ENCODE measurements around the gene KLHL2.

Gene KLHL2

GRCh38 chr4:165312506-165312905, 105.1 kb downstream of the KLHL2 start:
- H3K27ac ChIP-seq (ENCODE audit: low read depth, low read length): no peak overlapping the region
- no peak overlapping the region for H3K9ac ChIP-seq (ENCODE audit: low read length)
- H3K27me3 ChIP-seq (ENCODE audit: control insufficient read depth, insufficient read depth, low read length): no peaks in the 10 kb centered on the region
- H3K4me3 ChIP-seq (ENCODE audit: low read depth, low read length): no peak overlapping the region
- no peaks in the 10 kb centered on the region for H3K4me1 ChIP-seq (ENCODE audit: control insufficient read depth, insufficient read depth, low read length)
- H3K9me3 ChIP-seq (ENCODE audit: control insufficient read depth, insufficient read depth, low read depth, low read length): no peaks in the 10 kb centered on the region
- H3K36me3 ChIP-seq (ENCODE audit: control insufficient read depth, insufficient read depth, low read length): peaks cover 3% of the 10 kb centered on the region; the same call in 1 of the 2 replicates

GRCh38 chr4:165319030-165319429, 111.7 kb downstream of the KLHL2 start:
- no peaks in the 10 kb centered on the region for H3K27me3 ChIP-seq (ENCODE audit: control insufficient read depth, insufficient read depth, low read length)
- no peaks in the 10 kb centered on the region for H3K9me3 ChIP-seq (ENCODE audit: control insufficient read depth, insufficient read depth, low read depth, low read length)
- H3K4me3 ChIP-seq (ENCODE audit: low read depth, low read length): no peak overlapping the region
- no peak overlapping the region for H3K27ac ChIP-seq (ENCODE audit: low read depth, low read length)
- no peak overlapping the region for H3K9ac ChIP-seq (ENCODE audit: low read length)
- H3K36me3 ChIP-seq (ENCODE audit: control insufficient read depth, insufficient read depth, low read length): no peaks in the 10 kb centered on the region; the same call in 1 of the 2 replicates
- H3K4me1 ChIP-seq (ENCODE audit: control insufficient read depth, insufficient read depth, low read length): 0 out of 2 replicates have a peak, but pooled peaks cover 3% of the 10 kb centered on the region

- no peak overlapping the region for H3K27ac ChIP-seq (ENCODE audit: low read depth, low read length)
- H3K36me3 ChIP-seq (ENCODE audit: control insufficient read depth, insufficient read depth, low read length): no peaks in the 10 kb centered on the region; the same call in none of the 2 replicates
- H3K27me3 ChIP-seq (ENCODE audit: control insufficient read depth, insufficient read depth, low read length): no peaks in the 10 kb centered on the region
- H3K9me3 ChIP-seq (ENCODE audit: control insufficient read depth, insufficient read depth, low read depth, low read length): no peaks in the 10 kb centered on the region
- H3K4me1 ChIP-seq (ENCODE audit: control insufficient read depth, insufficient read depth, low read length): 0 out of 2 replicates have a peak, but pooled peaks cover 3% of the 10 kb centered on the region
- H3K4me3 ChIP-seq (ENCODE audit: low read depth, low read length): no peak overlapping the region
- no peak overlapping the region for H3K9ac ChIP-seq (ENCODE audit: low read length)
These were observed 112.1 kb downstream of the KLHL2 start for GRCh38 chr4:165319509-165319908.

- H3K9me3 ChIP-seq (ENCODE audit: control insufficient read depth, insufficient read depth, low read depth, low read length): peaks cover 4% of the 10 kb centered on the region; the same call in 1 of the 2 replicates
- H3K4me3 ChIP-seq (ENCODE audit: low read depth, low read length): no peak overlapping the region
- H3K27ac ChIP-seq (ENCODE audit: low read depth, low read length): no peak overlapping the region
- peaks cover 5% of the 10 kb centered on the region for H3K36me3 ChIP-seq (ENCODE audit: control insufficient read depth, insufficient read depth, low read length)
- no peaks in the 10 kb centered on the region for H3K27me3 ChIP-seq (ENCODE audit: control insufficient read depth, insufficient read depth, low read length)
- peaks cover 12% of the 10 kb centered on the region for H3K4me1 ChIP-seq (ENCODE audit: control insufficient read depth, insufficient read depth, low read length)
- no peak overlapping the region for H3K9ac ChIP-seq (ENCODE audit: low read length)
These were observed 117.0 kb downstream of the KLHL2 start for GRCh38 chr4:165324236-165324917.

- H3K36me3 ChIP-seq (ENCODE audit: control insufficient read depth, insufficient read depth, low read length): peaks cover 7% of the 10 kb centered on the region
- H3K27me3 ChIP-seq (ENCODE audit: control insufficient read depth, insufficient read depth, low read length): no peaks in the 10 kb centered on the region
- H3K27ac ChIP-seq (ENCODE audit: low read depth, low read length): no peak overlapping the region
- no peak overlapping the region for H3K9ac ChIP-seq (ENCODE audit: low read length)
- peaks cover 4% of the 10 kb centered on the region; the same call in 1 of the 2 replicates for H3K9me3 ChIP-seq (ENCODE audit: control insufficient read depth, insufficient read depth, low read depth, low read length)
- H3K4me1 ChIP-seq (ENCODE audit: control insufficient read depth, insufficient read depth, low read length): peaks cover 12% of the 10 kb centered on the region
- H3K4me3 ChIP-seq (ENCODE audit: low read depth, low read length): no peak overlapping the region
These were observed 117.5 kb downstream of the KLHL2 start for GRCh38 chr4:165324918-165325304.

GRCh38 chr4:165325732-165326512, 118.6 kb downstream of the KLHL2 start:
- no peaks in the 10 kb centered on the region for H3K27me3 ChIP-seq (ENCODE audit: control insufficient read depth, insufficient read depth, low read length)
- 0 out of 2 replicates have a peak overlapping the region, but pooled peaks have one; percentile 53 for H3K27ac ChIP-seq (ENCODE audit: low read depth, low read length)
- H3K9me3 ChIP-seq (ENCODE audit: control insufficient read depth, insufficient read depth, low read depth, low read length): peaks cover 4% of the 10 kb centered on the region; the same call in 1 of the 2 replicates
- peak overlapping the region; percentile 66 for H3K4me3 ChIP-seq (ENCODE audit: low read depth, low read length)
- peaks cover 17% of the 10 kb centered on the region for H3K36me3 ChIP-seq (ENCODE audit: control insufficient read depth, insufficient read depth, low read length)
- peak overlapping the region; percentile 29 for H3K9ac ChIP-seq (ENCODE audit: low read length)
- H3K4me1 ChIP-seq (ENCODE audit: control insufficient read depth, insufficient read depth, low read length): peaks cover 18% of the 10 kb centered on the region

GRCh38 chr4:165326831-165327210, 119.5 kb downstream of the KLHL2 start:
- peaks cover 26% of the 10 kb centered on the region for H3K36me3 ChIP-seq (ENCODE audit: control insufficient read depth, insufficient read depth, low read length)
- H3K4me3 ChIP-seq (ENCODE audit: low read depth, low read length): peak overlapping the region; percentile 66
- H3K27me3 ChIP-seq (ENCODE audit: control insufficient read depth, insufficient read depth, low read length): no peaks in the 10 kb centered on the region
- H3K27ac ChIP-seq (ENCODE audit: low read depth, low read length): peak overlapping the region; percentile 53
- peaks cover 25% of the 10 kb centered on the region for H3K4me1 ChIP-seq (ENCODE audit: control insufficient read depth, insufficient read depth, low read length)
- peaks cover 4% of the 10 kb centered on the region; the same call in 1 of the 2 replicates for H3K9me3 ChIP-seq (ENCODE audit: control insufficient read depth, insufficient read depth, low read depth, low read length)
- peak overlapping the region; percentile 56 for H3K9ac ChIP-seq (ENCODE audit: low read length)

- Histone ChIP-seq H3K9ac (ENCODE audit: low read length) (peak within 1 kb of the TSS; percentile 85), H3K4me3 (ENCODE audit: low read depth, low read length) (peak within 1 kb of the TSS; percentile 96), H3K27ac (ENCODE audit: low read depth, low read length) (peak within 1 kb of the TSS; percentile 53), H3K9me3 (ENCODE audit: control insufficient read depth, insufficient read depth, low read depth, low read length) (peaks cover 4% of the 10 kb centered on the region; the same call in 1 of the 2 replicates), H3K36me3 (ENCODE audit: control insufficient read depth, insufficient read depth, low read length) (peaks cover 32% of the 10 kb centered on the region), H3K4me1 (ENCODE audit: control insufficient read depth, insufficient read depth, low read length) (peaks cover 31% of the 10 kb centered on the region), H3K27me3 (ENCODE audit: control insufficient read depth, insufficient read depth, low read length) (no peaks in the 10 kb centered on the region)
These were observed 120.1 kb downstream of the KLHL2 start, which contains the start of gene MSMO1 for GRCh38 chr4:165327211-165328100. MSMO1 (plus strand) TSS chr4:165327669; CDS start chr4:165333371, 5,702 bp downstream.

- Histone ChIP-seq H3K4me1 (ENCODE audit: control insufficient read depth, insufficient read depth, low read length) (peaks cover 34% of the 10 kb centered on the region), H3K36me3 (ENCODE audit: control insufficient read depth, insufficient read depth, low read length) (peaks cover 38% of the 10 kb centered on the region), H3K9me3 (ENCODE audit: control insufficient read depth, insufficient read depth, low read depth, low read length) (peaks cover 4% of the 10 kb centered on the region; the same call in 1 of the 2 replicates), H3K9ac (ENCODE audit: low read length) (peak overlapping the region; percentile 85), H3K4me3 (ENCODE audit: low read depth, low read length) (peak overlapping the region; percentile 96), H3K27ac (ENCODE audit: low read depth, low read length) (peak overlapping the region; percentile 46; the same call in 1 of the 2 replicates), H3K27me3 (ENCODE audit: control insufficient read depth, insufficient read depth, low read length) (no peaks in the 10 kb centered on the region)
These were observed 120.7 kb downstream of the KLHL2 start for GRCh38 chr4:165328101-165328425.

- peak overlapping the region; percentile 85 for H3K9ac ChIP-seq (ENCODE audit: low read length)
- H3K4me1 ChIP-seq (ENCODE audit: control insufficient read depth, insufficient read depth, low read length): peaks cover 34% of the 10 kb centered on the region
- H3K36me3 ChIP-seq (ENCODE audit: control insufficient read depth, insufficient read depth, low read length): peaks cover 45% of the 10 kb centered on the region
- no peaks in the 10 kb centered on the region for H3K27me3 ChIP-seq (ENCODE audit: control insufficient read depth, insufficient read depth, low read length)
- peaks cover 4% of the 10 kb centered on the region; the same call in 1 of the 2 replicates for H3K9me3 ChIP-seq (ENCODE audit: control insufficient read depth, insufficient read depth, low read depth, low read length)
- no peak overlapping the region for H3K27ac ChIP-seq (ENCODE audit: low read depth, low read length)
- peak overlapping the region; percentile 96 for H3K4me3 ChIP-seq (ENCODE audit: low read depth, low read length)
These were observed 121.3 kb downstream of the KLHL2 start for GRCh38 chr4:165328708-165329107.

Data from HUES6 (cell line).